Psoas muscle (tissue), 8 donors: Measurements from ENCODE around the gene THBS3. TPM values are rescaled to one million over a fixed set of nuclear protein-coding genes. Genes with fewer than 3 reads are reported as not detected.

ENCODE experiments used
- ATAC-seq, 4 donors: fragments of 200-7000 bp; cut with Tn5 transposase; one replicate each; pipeline ENCODE4 v1.9.1; 2020; ENCODE audit warnings: moderate library complexity in 3 of 4, mild to moderate bottlenecking in 2 of 4
- DNase-seq, 2 donors: peaks; one replicate each; pipeline ENCODE4 v3.0.0-alpha.2; 2020
- H3K27ac ChIP-seq: fragments of 200-600 bp; one replicate; pipeline ENCODE4 v1.8.0; 2022
- H3K27me3 ChIP-seq, 3 donors: fragments of 200-600 bp in 1 of 3; one replicate each; pipeline versions ENCODE4 v1.6.1 to v1.8.0; 2013 to 2022; ENCODE audit warnings: low read length in 2 of 3, mild to moderate bottlenecking in 2 of 3, moderate library complexity in 1 of 3; ENCODE audit not compliant: insufficient read depth in 3 of 3
- H3K36me3 ChIP-seq, 2 donors: fragments of 200-600 bp in 1 of 2; one replicate each; pipeline versions ENCODE4 v1.6.1 to v1.8.0; 2013 to 2022; ENCODE audit warnings: low read depth in 1 of 2, mild to moderate bottlenecking in 1 of 2, moderate library complexity in 1 of 2; ENCODE audit not compliant: insufficient read depth in 1 of 2
- H3K4me1 ChIP-seq: fragments of 200-600 bp; one replicate; pipeline ENCODE4 v1.8.0; 2022
- H3K4me3 ChIP-seq: fragments of 200-600 bp; one replicate; pipeline ENCODE4 v1.8.0; 2022; ENCODE audit warnings: mild to moderate bottlenecking
- H3K9me3 ChIP-seq: fragments of 200-600 bp; one replicate; pipeline ENCODE4 v1.8.0; 2022
- CTCF ChIP-seq: fragments of 200-600 bp; IDR thresholded peaks from one replicate; pipeline ENCODE4 v1.8.0; 2022; ENCODE audit warnings: antibody characterized with exemption
- WGBS, 3 donors: extraction: QIAGEN DNeasy Blood & Tissue Kit; methylation state at CpG; one replicate each; pipeline versions ENCODE4 v1.1.6 to v1.1.7; 2013; 5-methylcytosine and 5-hydroxymethylcytosine counted together
- intact Hi-C, 2 donors: fragments of 100-400 bp; cut with DNase I; formaldehyde crosslinking; loops; one replicate each; pipeline versions ENCODE4 v1.11.0 to v1.14.2; 2022
- polyA plus RNA-seq, 3 donors: library from polyadenylated mRNA; stranded (reverse); fragments of 200-250 nt; gene quantifications; one replicate each; pipeline ENCODE4 v1.2.3, GENCODE V29; 2013
- total RNA-seq, 4 donors: library from RNA; stranded (reverse); fragmentation: NEBNext Ultra II Directional in 2 of 4; extraction: Animal tissue kit (Norgen Biotek cat#: 25700) in 2 of 4; gene quantifications; one replicate each; pipeline versions ENCODE4 v1.2.1 to v1.2.4, GENCODE V29; 2021 to 2023
- donor health status: healthy with polysubstance abuse.
- donor health status: DM: no; HTN: no; CAD: no; lungs with moderate emphysema.
- donor health status: Bipolar disorder and iron deficiency.
- donor health status: healthy.
- donor health status: DM: yes; HTN: yes; CAD: no.
- donor health status: DM: no; HTN: no; CAD: no.
- donor health status: DM: no; HTN: no; CAD: no.
- donor health status: DM: yes; HTN: yes; CAD: no.

Gene THBS3
- total and polyA plus RNA-seq, 7 donors, result 2.8 to 8.1 (median 3.5) TPM

DNA sequence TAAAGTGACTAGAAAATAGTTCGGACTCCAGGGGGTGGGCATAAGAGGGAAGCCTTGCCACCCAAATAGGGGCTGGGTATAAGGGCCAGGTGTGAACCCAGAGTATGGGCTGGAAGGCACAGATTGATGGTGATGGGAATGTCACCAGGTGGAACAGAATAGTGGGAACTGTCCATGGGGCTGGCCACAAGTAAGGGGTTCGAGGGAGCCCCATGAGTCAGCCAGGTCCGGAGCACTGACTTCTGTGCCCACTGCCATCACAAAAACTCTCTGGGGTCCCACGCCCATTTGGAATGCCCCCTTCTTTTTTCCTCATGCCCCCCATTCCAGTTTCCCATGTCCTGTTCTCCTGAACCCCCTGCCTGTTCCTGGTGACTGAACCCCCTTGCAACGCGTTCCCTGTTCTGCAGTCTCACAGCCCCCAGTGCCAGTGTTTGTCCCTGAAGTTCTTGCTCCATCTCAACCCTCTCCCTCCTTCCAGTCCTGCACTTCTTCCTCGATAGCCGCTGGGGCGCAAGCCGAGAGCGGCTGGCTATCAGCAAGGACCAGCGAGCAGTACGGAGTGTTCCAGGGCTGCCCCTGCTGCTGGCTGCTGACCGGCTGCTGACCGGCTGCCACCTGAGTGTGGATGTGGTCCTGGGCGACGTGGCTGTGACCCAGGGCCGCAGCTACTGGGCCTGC lies 26.2 kb downstream of the THBS3 start:
- DNase-seq, result no peak

GRCh38 chr1:155179112-155180031 lies 28.3 kb downstream of the THBS3 start:
- WGBS, 3 donors, result 91 to 95% (median 94%) methylated on average over 29 to 31 of the region's 31 CpGs
- intact Hi-C loops, result loop anchor here (5.0 kb wide), 1 partner anchor 48 kb away; no protein-coding TSS in a partner anchor
- no peaks in the 10 kb centered on the region for H3K9me3 ChIP-seq
- peaks cover 0 to 8% (median 5%) of the 10 kb centered on the region in 3 donors for H3K27me3 ChIP-seq
- H3K36me3 ChIP-seq, result no peaks in the 10 kb centered on the region
- H3K27ac ChIP-seq, result no peak overlapping the region
- H3K4me3 ChIP-seq, result no peak overlapping the region
- DNase-seq (peak in 1 of 2 donors; percentile 31), ATAC-seq (no peak)
- no peaks in the 10 kb centered on the region for H3K4me1 ChIP-seq
- TF ChIP-seq CTCF, result no peak

More for the DNA sequence above, 26.2 kb downstream of the THBS3 start:
- 89 to 92% (median 92%) methylated on average over 17 to 18 of the region's 18 CpGs for WGBS, 3 donors
- H3K27ac ChIP-seq, result no peak overlapping the region
- H3K4me1 ChIP-seq, result peaks cover 10% of the 10 kb centered on the region
- no peak for ATAC-seq
- no peaks in the 10 kb centered on the region for H3K36me3 ChIP-seq
- intact Hi-C loops, result no loop called here
- no peaks in the 10 kb centered on the region for H3K9me3 ChIP-seq
- H3K4me3 ChIP-seq, result no peak overlapping the region
- TF ChIP-seq CTCF, result no peak
- H3K27me3 ChIP-seq, result no peaks in the 10 kb centered on the region

DNA sequence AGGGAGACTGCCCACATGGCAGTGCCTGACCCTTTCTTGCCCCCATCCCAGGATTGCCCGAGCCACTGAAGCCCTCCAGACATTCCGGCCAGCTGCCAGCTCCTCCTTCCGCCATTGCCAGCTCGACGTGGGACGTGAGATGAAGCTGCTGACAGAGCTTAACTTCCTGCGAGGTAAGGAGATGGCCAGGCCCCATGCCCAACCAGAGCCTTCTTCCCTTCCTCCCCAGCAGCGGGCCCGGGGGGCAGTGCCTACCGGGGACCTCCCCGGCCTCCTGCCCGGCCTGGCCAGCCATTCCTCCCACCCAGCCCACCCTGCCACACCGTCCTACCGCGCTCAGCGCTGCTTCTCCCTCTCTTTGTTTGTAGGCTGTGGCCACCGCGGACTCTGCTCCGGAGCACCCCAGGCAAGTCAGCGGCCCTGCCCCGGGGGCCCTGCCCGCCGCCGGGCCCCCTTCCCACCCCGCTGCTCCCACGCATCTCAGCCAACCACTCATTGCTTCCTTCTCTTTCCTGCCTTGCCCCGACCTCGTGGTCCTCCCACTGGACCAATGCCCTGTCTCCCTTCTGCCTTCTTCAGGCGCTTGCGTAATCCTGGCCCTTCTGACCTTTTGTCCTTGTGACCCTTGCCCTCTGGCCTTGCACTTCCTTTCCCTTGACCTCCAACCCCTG lies 29.1 kb downstream of the THBS3 start:
- 80 to 88% (median 83%) methylated on average over 26 to 30 of the region's 30 CpGs for WGBS, 3 donors

More for the DNA sequence above, 29.1 kb downstream of the THBS3 start:
- TF ChIP-seq CTCF, result no peak
- peak in 1 of 2 donors; percentile 51 for DNase-seq
- Histone ChIP-seq H3K4me1 (no peaks in the 10 kb centered on the region), H3K27ac (no peak overlapping the region), H3K9me3 (no peaks in the 10 kb centered on the region), H3K4me3 (no peak overlapping the region), H3K36me3 (no peaks in the 10 kb centered on the region), H3K27me3 (peaks cover 0 to 13% (median 10%) of the 10 kb centered on the region in 3 donors)
- intact Hi-C loops, result loop anchor here (5.0 kb wide), 1 partner anchor 49 kb away; no protein-coding TSS in a partner anchor
- ATAC-seq, result no peak
